Keratinocyte (primary cell): ENCODE data around the gene ZNF747. TPM values are rescaled to one million over a fixed set of nuclear protein-coding genes. Genes with fewer than 3 reads are reported as not detected.

Experiments used
- DNase-seq: peaks from one replicate; pipeline ENCODE4 v3.0.0-alpha.2; 2011; ENCODE audit warnings: low read depth, missing footprints, low spot score
- FAIRE-seq: peaks from 2 replicates; lab custom pipeline; 2011; peaks lifted over from hg19 to GRCh38; lab: Jason Lieb, UNC
- H2AFZ ChIP-seq: 2 replicates; pipeline ENCODE4 v1.6.0; 2012; ENCODE audit warnings: low read length, control low read depth, inconsistent platforms; ENCODE audit not compliant: control insufficient read depth
- H3K27ac ChIP-seq: 2 replicates; pipeline ENCODE4 v1.5.1; 2011; ENCODE audit warnings: low read length; ENCODE audit not compliant: control insufficient read depth, insufficient read depth
- H3K27me3 ChIP-seq: 3 replicates; pipeline ENCODE4 v1.6.0; 2011; ENCODE audit warnings: low read length; ENCODE audit not compliant: control insufficient read depth, insufficient read depth; ENCODE audit errors: extremely low read depth
- H3K36me3 ChIP-seq, 2 experiments: 2 replicates in 1 of 2; 3 replicates in 1 of 2; pipeline ENCODE4 v1.5.1; 2011; ENCODE audit warnings: low read length in 2 of 2, mild to moderate bottlenecking in 1 of 2; ENCODE audit not compliant: control insufficient read depth in 2 of 2, insufficient read depth in 2 of 2; ENCODE audit errors: extremely low read depth in 1 of 2
- H3K4me1 ChIP-seq: 3 replicates; pipeline ENCODE4 v1.5.1; 2011; ENCODE audit warnings: low read length; ENCODE audit not compliant: control insufficient read depth, insufficient read depth; ENCODE audit errors: extremely low read depth
- H3K4me2 ChIP-seq: 3 replicates; pipeline ENCODE4 v1.6.0; 2011; ENCODE audit warnings: low read depth, low read length; ENCODE audit not compliant: control insufficient read depth, insufficient read depth; ENCODE audit errors: extremely low read depth
- H3K4me3 ChIP-seq, 3 experiments: fragments of 200-600 bp in 1 of 3; sonication (generic) in 1 of 3; 2 replicates in 2 of 3; 3 replicates in 1 of 3; pipeline ENCODE4 v1.5.1; 2011 to 2016; ENCODE audit warnings: low read length in 3 of 3, mild to moderate bottlenecking in 3 of 3, control low read depth in 2 of 3, inconsistent platforms in 1 of 3, low read depth in 1 of 3, mixed read lengths in 1 of 3, mixed run types in 1 of 3, moderate library complexity in 1 of 3; ENCODE audit not compliant: control insufficient read depth in 2 of 3, insufficient read depth in 2 of 3; ENCODE audit errors: extremely low read depth in 1 of 3
- H3K79me2 ChIP-seq: 2 replicates; pipeline ENCODE4 v1.6.0; 2012; ENCODE audit warnings: low read length; ENCODE audit not compliant: control insufficient read depth, insufficient read depth
- H3K9ac ChIP-seq: 3 replicates; pipeline ENCODE4 v1.6.0; 2011; ENCODE audit warnings: low read length; ENCODE audit not compliant: control insufficient read depth, insufficient read depth; ENCODE audit errors: extremely low read depth
- H3K9me1 ChIP-seq: 3 replicates; pipeline ENCODE4 v1.6.0; 2011; ENCODE audit warnings: low read length; ENCODE audit not compliant: control insufficient read depth, insufficient read depth; ENCODE audit errors: extremely low read depth
- H3K9me3 ChIP-seq: 2 replicates; pipeline ENCODE4 v1.5.1; 2012; ENCODE audit warnings: low read depth, low read length; ENCODE audit not compliant: control insufficient read depth
- H4K20me1 ChIP-seq: 3 replicates; pipeline ENCODE4 v1.6.0; 2011; ENCODE audit warnings: low read length; ENCODE audit not compliant: control insufficient read depth, insufficient read depth; ENCODE audit errors: extremely low read depth
- EZH2 ChIP-seq: IDR thresholded peaks from one replicate; pipeline ENCODE4 v1.6.1; 2012; ENCODE audit warnings: inconsistent platforms, mild to moderate bottlenecking, low read length, moderate library complexity
- dilution Hi-C: fragments of 300-500 bp; cut with MboI; formaldehyde crosslinking; loops from one replicate; pipeline ENCODE4 v1.7.0; 2020; ENCODE audit warnings: low sequenced_read_pairs; ENCODE audit not compliant: extremely low pct_ligation_motif_present
- polyA plus RNA-seq, 5 experiments: library from polyadenylated mRNA; depleted of rRNA in 3 of 5; stranded (reverse) in 3 of 5; stranded (forward) in 1 of 5; unstranded in 1 of 5; fragments of >200 nt; gene quantifications; 1 replicate in 1 of 5; 2 replicates in 3 of 5; 3 replicates in 1 of 5; pipeline versions ENCODE4 v1.2.1 to v1.2.3, GENCODE V29; 2011 to 2012; ENCODE audit warnings: missing spikeins in 2 of 5, low read depth in 1 of 5, low replicate concordance in 1 of 5
- TF ChIP-seq, protein P1 (sequence below), 3 experiments: IDR thresholded peaks in 1 of 3; conservative IDR thresholded peaks in 1 of 3; optimal IDR thresholded peaks in 1 of 3; 2 replicates in 2 of 3; 3 replicates in 1 of 3; pipeline versions ENCODE3 to v1.5.1; 2011; ENCODE audit warnings: low read length in 3 of 3, mild to moderate bottlenecking in 3 of 3, moderate library complexity in 2 of 3, control low read depth in 1 of 3, inconsistent platforms in 1 of 3; ENCODE audit not compliant: insufficient read depth in 2 of 3; ENCODE audit errors: extremely low read depth in 1 of 3

Gene ZNF747
- polyA plus RNA-seq, 1 donor (not counting 4 experiments of a cell fraction or from before 2014, with no cell fraction given), result 2.7 TPM

- Histone ChIP-seq H4K20me1 (no peaks in the 10 kb centered on the region), H3K4me2 (peak within 1 kb of the TSS; percentile 91), H3K27me3 (no peaks in the 10 kb centered on the region), H3K4me1 (peaks cover 24% of the 10 kb centered on the region), H3K9me3 (no peaks in the 10 kb centered on the region), H3K27ac (peak within 1 kb of the TSS; percentile 88), H3K79me2 (no peaks in the 10 kb centered on the region), H3K4me3 (peak within 1 kb of the TSS; percentile 45 to 75 (median 74)), H2AFZ (peak within 1 kb of the TSS; percentile 82), H3K9ac (peak within 1 kb of the TSS; percentile 87), H3K36me3 (no peaks in the 10 kb centered on the region), H3K9me1 (no peaks in the 10 kb centered on the region)
- FAIRE-seq, result no peak
- no peak for DNase-seq
- dilution Hi-C loops, result no loop called here
- no peak for TF ChIP-seq EZH2
- TF ChIP-seq, protein P1, sequence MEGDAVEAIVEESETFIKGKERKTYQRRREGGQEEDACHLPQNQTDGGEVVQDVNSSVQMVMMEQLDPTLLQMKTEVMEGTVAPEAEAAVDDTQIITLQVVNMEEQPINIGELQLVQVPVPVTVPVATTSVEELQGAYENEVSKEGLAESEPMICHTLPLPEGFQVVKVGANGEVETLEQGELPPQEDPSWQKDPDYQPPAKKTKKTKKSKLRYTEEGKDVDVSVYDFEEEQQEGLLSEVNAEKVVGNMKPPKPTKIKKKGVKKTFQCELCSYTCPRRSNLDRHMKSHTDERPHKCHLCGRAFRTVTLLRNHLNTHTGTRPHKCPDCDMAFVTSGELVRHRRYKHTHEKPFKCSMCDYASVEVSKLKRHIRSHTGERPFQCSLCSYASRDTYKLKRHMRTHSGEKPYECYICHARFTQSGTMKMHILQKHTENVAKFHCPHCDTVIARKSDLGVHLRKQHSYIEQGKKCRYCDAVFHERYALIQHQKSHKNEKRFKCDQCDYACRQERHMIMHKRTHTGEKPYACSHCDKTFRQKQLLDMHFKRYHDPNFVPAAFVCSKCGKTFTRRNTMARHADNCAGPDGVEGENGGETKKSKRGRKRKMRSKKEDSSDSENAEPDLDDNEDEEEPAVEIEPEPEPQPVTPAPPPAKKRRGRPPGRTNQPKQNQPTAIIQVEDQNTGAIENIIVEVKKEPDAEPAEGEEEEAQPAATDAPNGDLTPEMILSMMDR (optimal IDR thresholded peaks at IDR 0.05 in 1 of 3, IDR thresholded peaks at IDR 0.05 in 1 of 3, conservative IDR thresholded peaks at IDR 0.05 in 1 of 3; ENCODE audit: extremely low read depth in 1 of 3, insufficient read depth in 2 of 3, low read length in 3 of 3), result no peak
Observed at GRCh38 chr16:30571445-30572322, 37.0 kb upstream of the ZNF747 start, which contains the start of gene ZNF688. ZNF688 (minus strand) TSS chr16:30571714; CDS start chr16:30571629, 85 bp downstream.

GRCh38 chr16:30570636-30571444 is 36.2 kb upstream of the ZNF747 start:
- Histone ChIP-seq H3K9ac (peak overlapping the region; percentile 87), H3K9me1 (no peaks in the 10 kb centered on the region), H4K20me1 (no peaks in the 10 kb centered on the region), H3K79me2 (no peaks in the 10 kb centered on the region), H2AFZ (peak overlapping the region; percentile 82), H3K9me3 (no peaks in the 10 kb centered on the region), H3K4me1 (peaks cover 24% of the 10 kb centered on the region), H3K36me3 (no peaks in the 10 kb centered on the region), H3K4me2 (peak overlapping the region; percentile 91), H3K27me3 (no peaks in the 10 kb centered on the region), H3K27ac (peak overlapping the region; percentile 88), H3K4me3 (peak overlapping the region; percentile 45 to 75 (median 74))
- DNase-seq (no peak), FAIRE-seq (no peak)
- dilution Hi-C loops, result no loop called here
- TF ChIP-seq, protein P1 (optimal IDR thresholded peaks at IDR 0.05 in 1 of 3, IDR thresholded peaks at IDR 0.05 in 1 of 3, conservative IDR thresholded peaks at IDR 0.05 in 1 of 3; ENCODE audit: extremely low read depth in 1 of 3, insufficient read depth in 2 of 3, low read length in 3 of 3), result no peak
- no peak for TF ChIP-seq EZH2
